Activated CD4-positive, alpha-beta T cell treated with anti-CD3 and anti-CD28 coated beads, Interleukin-2, amount 10 ng/mL, durations not matched to agents 7 days and 5 days (primary cell): ENCODE measurements around the gene SLC44A4. TPM values are rescaled to one million over a fixed set of nuclear protein-coding genes. Genes with fewer than 3 reads are reported as not detected.
"Not testable (repeated sequence)": the region's sequence is repeated elsewhere in the genome, so short reads cannot be mapped to it uniquely, and the experiment has no call there.

Experiments
- CTCF ChIA-PET: fragments of 350-600 bp; sonication (Branson Sonifier 250); formaldehyde crosslinking; loops from one replicate; lab custom pipeline; 2021; ENCODE audit warnings: antibody characterized with exemption; lab: Charles Lee
- POLR2A ChIA-PET: fragments of 350-600 bp; sonication (Branson Sonifier 250); formaldehyde crosslinking; loops from one replicate; lab custom pipeline; 2021; ENCODE audit warnings: antibody characterized with exemption; lab: Charles Lee
- DNase-seq: peaks from one replicate; pipeline ENCODE4 v3.0.0-alpha.2; 2020
- H3K27ac Mint-ChIP-seq: one replicate; pipeline ENCODE4 v1.8.0; 2021; ENCODE audit warnings: mild to moderate bottlenecking, moderate library complexity, mixed read lengths
- H3K27me3 Mint-ChIP-seq: one replicate; pipeline ENCODE4 v1.8.0; 2021; ENCODE audit warnings: mixed read lengths
- H3K36me3 Mint-ChIP-seq: one replicate; pipeline ENCODE4 v1.8.0; 2021; ENCODE audit warnings: low read depth, mixed read lengths
- H3K4me1 Mint-ChIP-seq: one replicate; pipeline ENCODE4 v1.8.0; 2021; ENCODE audit warnings: mixed read lengths
- H3K4me3 Mint-ChIP-seq: one replicate; pipeline ENCODE4 v1.8.0; 2021; ENCODE audit warnings: mild to moderate bottlenecking, moderate library complexity, mixed read lengths
- H3K9me3 Mint-ChIP-seq: one replicate; pipeline ENCODE4 v1.8.0; 2021; ENCODE audit warnings: mixed read lengths
- total RNA-seq, 2 experiments: library from RNA; stranded (reverse); gene quantifications; one replicate each; pipeline ENCODE4 v1.2.3, GENCODE V29; 2021

Gene SLC44A4
- total RNA-seq, 2 experiments from 2014 or later, result 0.15 TPM; not detected in 1

DNA sequence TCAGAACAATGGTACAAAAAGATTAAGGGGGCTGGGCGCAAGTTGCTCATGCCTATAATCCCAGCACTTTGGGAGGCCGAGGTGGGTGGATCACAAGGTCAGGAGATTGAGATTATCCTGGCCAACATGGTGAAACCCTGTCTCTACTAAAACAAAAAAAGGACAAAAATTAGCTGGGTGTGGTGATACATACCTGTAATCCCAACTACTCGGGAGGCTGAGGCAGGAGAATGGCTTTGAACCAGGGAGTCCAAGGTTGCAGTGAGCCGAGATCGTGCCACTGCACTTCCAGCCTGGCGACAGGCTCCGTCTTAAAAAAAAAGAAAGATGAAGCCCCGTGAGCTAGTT is 39.0 kb downstream of the SLC44A4 start:
- H3K4me3 Mint-ChIP-seq, H3K27ac Mint-ChIP-seq, POLR2A ChIA-PET, H3K27me3 Mint-ChIP-seq, DNase-seq, H3K9me3 Mint-ChIP-seq: not testable (repeated sequence)
- H3K36me3 Mint-ChIP-seq, result peaks cover 55% of the 10 kb centered on the region
- H3K4me1 Mint-ChIP-seq, result peaks cover 30% of the 10 kb centered on the region
- CTCF ChIA-PET, result interaction anchor here (0.6 to 3.0 kb wide), 7 partner anchors 9 to 149 kb away, joined by 3 to 9 read pairs (median 4); partner anchors contain the start of gene NEU1

- ChIA-PET POLR2A (interaction anchor here (0.6 to 0.7 kb wide), 2 partner anchors 101 to 182 kb away, joined by 3 read pairs; no protein-coding TSS in a partner anchor), CTCF (interaction anchor here (0.9 to 3.0 kb wide), 8 partner anchors 10 to 160 kb away, joined by 3 to 9 read pairs (median 4); partner anchors contain the start of genes DDAH2 and NEU1)
- H3K9me3 Mint-ChIP-seq, result no peaks in the 10 kb centered on the region
- peaks cover 33% of the 10 kb centered on the region for H3K4me1 Mint-ChIP-seq
- peaks cover 55% of the 10 kb centered on the region for H3K36me3 Mint-ChIP-seq
- H3K27ac Mint-ChIP-seq, result peak overlapping the region; percentile 46
- peak overlapping the region; percentile 32 for H3K4me3 Mint-ChIP-seq
- H3K27me3 Mint-ChIP-seq, result no peaks in the 10 kb centered on the region
- no peak for DNase-seq
Measured at GRCh38 chr6:31838968-31839367, 39.8 kb downstream of the SLC44A4 start.

DNA sequence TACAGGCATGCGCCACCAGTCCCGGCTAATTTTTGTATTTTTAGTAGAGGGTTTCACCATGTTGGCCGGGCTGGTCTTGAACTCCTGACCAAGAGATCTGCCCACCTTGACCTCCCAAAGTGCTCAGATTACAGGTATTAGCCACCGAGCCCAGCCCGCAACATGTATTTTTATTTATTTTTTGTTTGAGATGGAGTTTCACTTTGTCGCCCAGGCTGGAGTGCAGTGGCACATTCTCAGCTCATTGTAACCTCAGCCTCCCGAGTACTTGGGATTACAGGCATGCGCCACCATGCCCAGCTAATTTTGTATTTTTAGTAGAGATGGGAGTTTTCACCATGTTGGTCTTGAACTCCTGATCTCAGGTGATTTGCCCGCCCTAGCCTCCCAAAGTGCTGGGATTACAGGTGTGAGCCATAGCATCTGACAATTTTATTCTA is 40.7 kb downstream of the SLC44A4 start:
- POLR2A ChIA-PET, result interaction anchor here (0.6 to 0.7 kb wide), 2 partner anchors 100 to 181 kb away, joined by 3 read pairs; no protein-coding TSS in a partner anchor
- H3K4me3 Mint-ChIP-seq, result peak overlapping the region; percentile 97
- not testable (repeated sequence) for H3K27me3 Mint-ChIP-seq, H3K9me3 Mint-ChIP-seq, H3K27ac Mint-ChIP-seq, DNase-seq
- H3K36me3 Mint-ChIP-seq, result peaks cover 55% of the 10 kb centered on the region
- H3K4me1 Mint-ChIP-seq, result peaks cover 34% of the 10 kb centered on the region
- CTCF ChIA-PET, result interaction anchor here (0.6 to 3.0 kb wide), 6 partner anchors 9 to 159 kb away, joined by 3 to 9 read pairs (median 4); partner anchors contain the start of genes DDAH2, LSM2 and NEU1

DNA sequence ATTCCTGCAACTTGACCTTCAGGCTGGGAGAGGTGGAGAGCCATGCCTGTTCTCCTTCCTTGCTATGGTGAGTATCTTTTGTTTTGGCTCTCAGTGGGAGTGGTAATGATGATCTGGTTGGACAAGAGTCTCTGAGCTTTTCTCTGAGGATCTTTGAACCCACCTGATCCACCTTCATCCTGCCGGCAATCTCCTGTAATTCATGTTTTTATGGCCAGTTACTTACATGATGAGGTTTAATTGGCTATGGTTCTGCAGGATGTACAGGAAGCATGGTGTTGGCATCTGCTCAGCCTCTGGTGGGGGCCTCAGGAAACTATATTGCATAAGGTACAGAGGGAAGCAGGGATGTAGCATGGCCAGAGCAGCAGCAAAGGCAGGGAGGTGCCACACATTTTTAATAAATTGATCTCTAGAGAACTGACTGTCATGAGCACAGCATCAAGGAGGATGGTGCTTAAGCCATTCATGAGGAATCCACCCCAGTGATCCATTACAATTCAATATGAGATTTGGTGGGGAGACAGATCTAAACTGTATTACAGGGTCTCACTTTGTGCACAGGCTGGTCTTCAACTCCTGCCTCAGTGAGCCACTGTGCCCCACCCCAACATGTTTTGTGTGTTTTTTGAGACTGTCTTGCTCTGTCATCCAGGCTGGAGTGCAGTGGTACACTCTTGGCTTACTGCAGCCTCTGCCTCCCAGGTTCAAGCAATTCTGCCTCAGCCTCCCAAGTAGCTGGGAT is 41.3 kb downstream of the SLC44A4 start:
- Mint-ChIP-seq H3K4me1 (peaks cover 34% of the 10 kb centered on the region), H3K4me3 (peak overlapping the region; percentile 97), H3K27me3 (no peaks in the 10 kb centered on the region), H3K27ac (peak overlapping the region; percentile 97), H3K36me3 (peaks cover 55% of the 10 kb centered on the region), H3K9me3 (no peaks in the 10 kb centered on the region)
- DNase-seq, result no peak
- POLR2A ChIA-PET, result interaction anchor here (0.7 kb wide), 1 partner anchor 120 kb away, joined by 3 read pairs; no protein-coding TSS in a partner anchor
- CTCF ChIA-PET, result interaction anchor here (0.6 to 3.0 kb wide), 4 partner anchors 22 to 108 kb away, joined by 3 to 8 read pairs (median 4); partner anchors contain the start of genes DDAH2, HSPA1A, HSPA1L and LSM2

DNA sequence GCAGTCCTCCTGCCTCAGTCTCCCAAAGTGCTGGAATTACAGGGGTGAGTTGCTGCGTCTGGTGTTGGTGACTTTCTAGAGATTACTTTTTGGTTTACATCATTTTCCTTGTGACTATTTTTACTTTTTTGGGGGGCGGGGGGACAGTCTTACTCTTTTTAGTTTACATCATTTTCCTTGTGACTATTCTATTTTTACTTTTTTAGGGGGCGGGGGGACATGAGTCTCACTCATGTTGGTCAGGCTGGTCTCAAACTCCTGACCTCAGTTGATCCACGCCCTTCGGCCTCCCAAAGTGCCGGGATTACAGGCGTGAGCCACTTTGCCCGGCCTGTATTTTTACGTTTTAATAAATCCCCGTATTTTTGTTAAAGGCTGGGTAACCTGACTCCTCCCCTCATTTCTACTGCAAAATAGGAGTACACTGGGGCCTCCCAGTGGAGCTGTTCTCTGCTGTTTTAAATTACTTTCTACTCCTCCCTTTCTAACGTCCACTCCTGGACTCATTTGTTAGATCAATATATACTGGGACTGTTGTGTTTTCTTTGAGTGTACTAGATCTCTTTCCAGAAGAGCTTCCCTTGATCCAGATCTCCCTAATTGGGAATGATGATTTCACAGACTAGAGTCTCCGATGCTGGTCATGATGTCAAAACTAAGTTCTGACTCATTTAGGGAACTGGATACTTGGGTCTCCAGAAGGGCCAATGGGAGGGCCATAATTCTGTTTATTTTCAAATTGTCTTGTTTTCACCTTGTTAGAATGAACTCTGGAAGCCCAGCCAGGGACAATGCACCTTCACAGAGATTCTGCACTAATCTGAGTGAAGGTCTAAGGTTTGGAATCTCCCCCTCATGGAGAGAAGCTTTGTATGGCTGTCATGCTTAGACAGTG is 42.1 kb downstream of the SLC44A4 start:
- Mint-ChIP-seq H3K4me3 (peak overlapping the region; percentile 97), H3K27me3 (no peaks in the 10 kb centered on the region), H3K4me1 (peaks cover 36% of the 10 kb centered on the region), H3K36me3 (peaks cover 55% of the 10 kb centered on the region), H3K27ac (peak overlapping the region; percentile 97), H3K9me3 (no peaks in the 10 kb centered on the region)
- CTCF ChIA-PET, result interaction anchor here (0.6 to 3.0 kb wide), 4 partner anchors 7 to 28 kb away, joined by 3 to 8 read pairs (median 4); partner anchors contain the start of genes HSPA1A, HSPA1L and NEU1
- POLR2A ChIA-PET, result interaction anchor here (0.7 kb wide), 1 partner anchor 119 kb away, joined by 3 read pairs; no protein-coding TSS in a partner anchor
- no peak for DNase-seq

- Mint-ChIP-seq H3K27me3 (no peaks in the 10 kb centered on the region), H3K4me1 (peaks cover 42% of the 10 kb centered on the region)
- CTCF ChIA-PET, result interaction anchor here (0.6 to 2.1 kb wide), 4 partner anchors 8 to 98 kb away, joined by 3 to 5 read pairs (median 4); no protein-coding TSS in a partner anchor
Measured at GRCh38 chr6:31836047-31836473, 42.7 kb downstream of the SLC44A4 start.

DNA sequence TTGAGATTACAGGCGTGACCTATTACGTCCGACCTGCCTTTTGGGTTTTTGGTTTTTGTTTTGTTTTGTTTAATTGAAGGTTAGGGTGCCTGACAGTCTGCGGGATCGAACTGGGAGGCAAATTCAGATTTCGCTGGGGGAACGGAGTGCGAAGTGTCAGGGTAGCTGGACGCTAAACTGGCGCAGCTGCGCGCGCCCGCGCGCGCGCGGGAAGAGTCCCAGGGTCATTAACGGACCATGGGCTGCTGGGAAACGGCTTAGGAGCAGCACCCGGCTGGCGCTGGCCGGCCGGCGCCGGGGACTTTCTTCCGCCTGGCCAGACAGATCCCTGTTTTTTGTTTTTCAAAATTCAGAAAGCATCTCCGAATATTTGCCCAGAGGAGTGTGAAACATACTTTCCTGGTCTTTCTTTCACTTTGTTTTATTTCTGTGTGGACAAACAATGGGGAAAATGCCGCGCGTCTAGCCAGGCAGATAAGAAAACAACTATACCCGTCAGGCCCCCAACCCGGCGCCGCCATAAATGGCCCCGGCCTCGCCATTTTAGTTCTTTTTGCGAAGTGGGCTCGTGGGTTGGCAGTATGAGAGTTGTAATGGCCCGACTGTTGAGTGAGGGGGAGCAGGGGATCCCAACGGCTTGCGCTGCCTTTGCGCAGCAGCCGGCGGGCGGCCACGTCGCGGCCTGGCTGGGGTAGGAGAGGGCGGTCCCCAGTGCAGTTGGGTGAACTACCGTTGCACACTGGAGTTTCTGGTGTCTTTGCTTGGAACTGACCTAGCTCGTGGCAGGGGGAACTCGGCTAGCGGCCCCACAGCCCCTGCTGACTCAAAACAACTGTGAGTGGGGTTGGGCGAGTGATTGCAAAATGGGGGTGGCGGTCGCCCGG is 44.2 kb downstream of the SLC44A4 start:
- H3K27me3 Mint-ChIP-seq, result no peaks in the 10 kb centered on the region
- peak overlapping the region; percentile 97 for H3K4me3 Mint-ChIP-seq
- H3K36me3 Mint-ChIP-seq, result peaks cover 53% of the 10 kb centered on the region
- peak overlapping the region; percentile 97 for H3K27ac Mint-ChIP-seq
- ChIA-PET CTCF (interaction anchor here (0.6 to 2.1 kb wide), 6 partner anchors 9 to 108 kb away, joined by 3 to 5 read pairs (median 4); no protein-coding TSS in a partner anchor), POLR2A (interaction anchor here (1.1 kb wide), 1 partner anchor 95 kb away, joined by 7 read pairs; the partner anchor contains the start of gene MSH5)
- peak; percentile 80 for DNase-seq
- H3K9me3 Mint-ChIP-seq, result no peaks in the 10 kb centered on the region
- peaks cover 45% of the 10 kb centered on the region for H3K4me1 Mint-ChIP-seq

More at GRCh38 chr6:31836047-31836473, 42.7 kb downstream of the SLC44A4 start:
- peak overlapping the region; percentile 97 for H3K27ac Mint-ChIP-seq
- no peaks in the 10 kb centered on the region for H3K9me3 Mint-ChIP-seq
- POLR2A ChIA-PET, result no interaction called here
- H3K4me3 Mint-ChIP-seq, result peak overlapping the region; percentile 97
- DNase-seq, result no peak
- H3K36me3 Mint-ChIP-seq, result peaks cover 53% of the 10 kb centered on the region

DNA sequence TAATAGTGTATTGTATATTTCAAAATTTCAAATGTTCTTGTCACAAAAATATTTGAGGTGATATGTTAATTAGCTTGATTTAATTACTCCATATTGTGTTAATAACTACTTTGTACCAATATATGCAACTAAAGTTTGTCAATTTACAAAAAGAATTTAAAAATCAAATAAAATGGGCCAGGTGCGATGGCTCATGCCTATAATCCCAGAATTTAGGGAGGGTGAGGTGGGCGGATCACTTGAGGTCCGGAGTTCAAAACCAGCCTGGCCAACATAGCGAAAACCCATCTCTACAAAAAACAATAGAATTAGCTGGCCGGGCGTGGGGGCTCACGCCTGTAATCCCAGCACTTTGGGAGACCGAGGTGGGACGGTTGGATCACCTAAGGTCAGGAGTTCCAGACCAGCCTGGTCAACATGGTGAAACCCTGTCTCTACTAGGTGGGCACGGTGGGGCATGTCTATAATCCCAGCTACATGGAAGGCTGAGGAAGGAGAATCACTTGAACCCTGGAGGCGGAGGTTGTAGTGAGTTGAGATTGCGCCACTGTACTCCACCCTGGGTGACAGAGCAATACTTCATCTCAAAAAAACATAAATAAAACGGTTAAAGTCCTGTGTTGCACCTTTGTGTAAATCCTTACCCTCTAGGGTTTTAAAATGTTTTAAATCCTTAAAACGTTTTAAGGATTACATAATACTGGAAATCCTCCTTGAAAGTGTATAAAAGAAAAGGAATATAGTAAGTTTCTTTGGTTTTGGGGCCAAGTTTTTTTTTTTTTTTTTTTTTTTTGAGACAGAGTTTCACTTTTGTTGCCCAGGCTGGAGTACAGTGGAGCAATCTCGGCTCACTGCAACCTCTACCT is 47.2 kb downstream of the SLC44A4 start:
- POLR2A ChIA-PET, result interaction anchor here (0.7 kb wide), 2 partner anchors 140 to 1791 kb away, joined by 3 read pairs; no protein-coding TSS in a partner anchor
- H3K27me3 Mint-ChIP-seq, result no peaks in the 10 kb centered on the region
- H3K36me3 Mint-ChIP-seq, result peaks cover 27% of the 10 kb centered on the region
- H3K9me3 Mint-ChIP-seq, result no peaks in the 10 kb centered on the region
- DNase-seq, result no peak
- peak overlapping the region; percentile 19 for H3K27ac Mint-ChIP-seq
- peaks cover 31% of the 10 kb centered on the region for H3K4me1 Mint-ChIP-seq
- H3K4me3 Mint-ChIP-seq, result peak overlapping the region; percentile 97
- CTCF ChIA-PET, result interaction anchor here (0.6 to 2.6 kb wide), 10 partner anchors 12 to 530 kb away, joined by 3 to 14 read pairs (median 6); partner anchors contain the start of genes BAG6, MSH5 and VARS1

DNA sequence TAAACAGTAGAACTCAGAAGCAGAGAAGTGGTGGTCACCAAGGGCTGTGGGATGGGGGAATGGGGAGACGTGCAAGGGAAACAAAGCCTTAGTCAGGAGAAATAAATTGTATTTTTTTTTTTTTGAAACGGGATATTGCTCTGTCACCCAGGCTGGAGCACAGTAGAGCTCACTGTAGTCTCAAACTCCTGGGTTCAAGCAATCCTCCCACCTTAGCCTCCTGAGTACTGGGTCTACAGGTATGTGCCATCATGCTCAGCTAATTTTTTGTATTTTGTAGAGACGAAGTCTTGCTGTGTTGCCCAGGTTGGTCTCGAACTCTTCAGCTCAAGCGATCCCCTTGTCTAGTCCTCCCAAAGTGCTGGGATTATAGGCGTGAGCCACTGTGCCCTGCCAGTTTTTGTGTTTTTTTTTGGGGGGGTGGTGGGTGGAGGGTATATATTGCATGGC is 47.9 kb downstream of the SLC44A4 start:
- CTCF ChIA-PET, result interaction anchor here (0.6 to 2.6 kb wide), 13 partner anchors 10 to 531 kb away, joined by 3 to 14 read pairs (median 5); partner anchors contain the start of genes BAG6, LY6G5C, MSH5 and VARS1
- H3K9me3 Mint-ChIP-seq, result no peaks in the 10 kb centered on the region
- peaks cover 20% of the 10 kb centered on the region for H3K36me3 Mint-ChIP-seq

DNA sequence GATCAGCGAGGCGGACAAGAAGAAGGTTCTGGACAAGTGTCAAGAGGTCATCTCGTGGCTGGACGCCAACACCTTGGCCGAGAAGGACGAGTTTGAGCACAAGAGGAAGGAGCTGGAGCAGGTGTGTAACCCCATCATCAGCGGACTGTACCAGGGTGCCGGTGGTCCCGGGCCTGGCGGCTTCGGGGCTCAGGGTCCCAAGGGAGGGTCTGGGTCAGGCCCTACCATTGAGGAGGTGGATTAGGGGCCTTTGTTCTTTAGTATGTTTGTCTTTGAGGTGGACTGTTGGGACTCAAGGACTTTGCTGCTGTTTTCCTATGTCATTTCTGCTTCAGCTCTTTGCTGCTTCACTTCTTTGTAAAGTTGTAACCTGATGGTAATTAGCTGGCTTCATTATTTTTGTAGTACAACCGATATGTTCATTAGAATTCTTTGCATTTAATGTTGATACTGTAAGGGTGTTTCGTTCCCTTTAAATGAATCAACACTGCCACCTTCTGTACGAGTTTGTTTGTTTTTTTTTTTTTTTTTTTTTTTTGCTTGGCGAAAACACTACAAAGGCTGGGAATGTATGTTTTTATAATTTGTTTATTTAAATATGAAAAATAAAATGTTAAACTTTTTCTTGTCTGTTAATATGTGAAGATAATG is 49.0 kb downstream of the SLC44A4 start:
- peaks cover 13% of the 10 kb centered on the region for H3K36me3 Mint-ChIP-seq
- H3K4me1 Mint-ChIP-seq, result peaks cover 40% of the 10 kb centered on the region
- ChIA-PET POLR2A (interaction anchor here (1.3 kb wide), 1 partner anchor 255 kb away, joined by 3 read pairs; the partner anchor contains the start of gene TNF), CTCF (interaction anchor here (0.6 to 2.6 kb wide), 20 partner anchors 9 to 413 kb away, joined by 3 to 14 read pairs (median 4); partner anchors contain the start of genes ABHD16A, BAG6, LY6G5C and MPIG6B)
- no peak for DNase-seq
- H3K4me3 Mint-ChIP-seq, result peak overlapping the region; percentile 97
- no peaks in the 10 kb centered on the region for H3K27me3 Mint-ChIP-seq
- peak overlapping the region; percentile 89 for H3K27ac Mint-ChIP-seq
- no peaks in the 10 kb centered on the region for H3K9me3 Mint-ChIP-seq

More for the DNA sequence above, 47.9 kb downstream of the SLC44A4 start:
- H3K27ac Mint-ChIP-seq, result peak overlapping the region; percentile 89
- peaks cover 31% of the 10 kb centered on the region for H3K4me1 Mint-ChIP-seq
- H3K27me3 Mint-ChIP-seq, result no peaks in the 10 kb centered on the region
- no peak for DNase-seq
- POLR2A ChIA-PET, result interaction anchor here (0.7 to 1.3 kb wide), 3 partner anchors 141 to 1791 kb away, joined by 3 read pairs; partner anchors contain the start of gene TNF
- H3K4me3 Mint-ChIP-seq, result peak overlapping the region; percentile 97
